ENCODE measurements around the gene GRIK1.

GRIK1 gene

DNA sequence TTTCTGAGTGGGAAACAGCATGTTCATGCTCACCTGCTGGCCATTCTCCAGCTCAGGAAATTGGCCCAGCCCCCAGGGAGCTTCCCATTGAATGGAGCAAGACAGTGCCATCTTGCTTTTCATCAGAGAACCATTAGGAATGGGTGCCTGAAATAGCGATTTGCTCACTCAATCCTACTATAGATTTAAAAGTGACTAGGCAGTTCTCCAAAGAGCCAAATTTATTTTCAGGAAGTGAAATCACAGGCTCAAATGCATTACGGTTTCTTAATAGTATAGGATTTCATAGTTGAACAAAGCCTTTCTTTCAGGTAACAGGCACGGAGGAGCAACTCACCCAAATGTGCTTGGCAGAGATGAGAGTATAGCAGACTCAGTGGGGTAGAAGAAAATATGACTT is 272.1 kb downstream of the GRIK1 start:
- TF ChIP-seq CTCF (IDR thresholded peaks at IDR 0.05; ENCODE audit: insufficient read depth, low read depth, low read length, missing control alignments) = no peak
- DNase-seq (ENCODE audit: low read depth) = no peak
- H3K4me3 ChIP-seq (ENCODE audit: low read depth, low read length) = no peak overlapping the region

- TF ChIP-seq CTCF (IDR thresholded peaks at IDR 0.05; ENCODE audit: insufficient read depth, low read depth, low read length, missing control alignments) = no peak
- no peak for DNase-seq (ENCODE audit: low read depth)
Measured at GRCh38 chr21:29664615-29665014, 275.2 kb downstream of the GRIK1 start.

DNA sequence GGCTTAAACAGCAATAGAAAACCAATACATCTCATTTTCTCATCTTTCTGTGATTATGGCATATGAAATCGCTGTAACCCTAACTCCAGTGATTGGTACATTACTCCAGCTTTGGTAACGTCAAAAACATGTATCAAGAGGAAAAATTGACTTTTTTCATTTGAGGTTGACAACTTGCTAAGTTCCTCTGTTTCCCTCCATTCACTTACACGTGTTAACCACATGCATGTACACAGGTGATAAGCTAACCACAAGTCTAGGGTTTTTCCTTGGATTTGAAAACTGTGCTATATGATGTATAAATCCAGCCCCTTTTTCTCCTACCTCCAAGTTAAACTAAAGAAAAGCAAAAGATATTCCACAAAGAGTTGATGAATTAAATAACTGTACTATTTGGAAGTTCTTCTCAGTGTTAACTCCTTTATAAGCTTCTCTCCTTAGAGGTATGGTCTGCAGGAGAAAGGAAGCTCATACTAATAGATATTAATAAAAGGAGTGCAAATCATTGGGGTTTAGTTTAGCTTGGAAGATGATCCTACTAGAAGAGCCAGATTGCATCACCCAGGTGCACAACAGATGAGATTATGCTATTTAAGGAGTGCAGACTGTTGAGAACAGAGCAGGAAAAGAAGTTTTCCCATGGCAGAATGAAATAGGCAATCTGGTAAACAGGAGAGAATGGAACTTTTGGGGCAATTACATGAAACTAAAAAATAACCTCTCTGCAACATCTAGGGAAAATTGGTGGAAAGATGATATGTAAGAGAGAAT is 277.9 kb downstream of the GRIK1 start:
- no peak for DNase-seq (ENCODE audit: low read depth)

More at GRCh38 chr21:29664615-29665014, 275.2 kb downstream of the GRIK1 start:
- no peak overlapping the region for H3K4me3 ChIP-seq (ENCODE audit: low read depth, low read length)

DNA sequence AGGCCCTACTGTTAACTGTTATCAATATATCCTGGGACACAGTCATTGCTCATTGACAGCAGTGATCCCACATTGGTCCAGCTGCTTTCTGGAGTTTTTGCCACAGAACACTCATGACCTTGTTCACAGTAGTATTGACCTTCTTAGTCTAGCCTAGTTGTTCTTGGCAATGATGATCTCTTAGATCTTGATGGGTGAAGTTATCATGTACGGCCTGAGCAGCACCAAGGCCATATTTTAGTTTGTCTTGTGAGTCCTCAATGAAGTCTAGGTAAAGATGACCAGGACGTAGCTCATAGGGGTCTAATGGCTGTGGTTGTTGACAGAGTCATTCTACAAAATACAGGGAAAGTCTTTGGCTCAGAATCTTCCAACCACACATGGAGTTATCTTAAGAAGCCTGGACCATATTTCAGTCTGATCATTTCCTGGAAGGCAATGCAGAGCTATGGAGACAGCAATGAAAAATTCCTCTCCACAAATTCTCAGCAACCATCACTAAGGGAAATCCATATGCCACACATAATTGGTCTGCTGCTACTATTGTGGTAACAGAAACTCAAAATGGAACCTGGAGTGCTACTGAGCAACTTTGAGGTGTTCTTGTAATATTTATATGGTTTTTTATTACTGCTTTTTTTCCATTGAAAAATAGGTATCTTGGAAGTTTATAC is 279.6 kb downstream of the GRIK1 start:
- H3K4me3 ChIP-seq (ENCODE audit: low read depth, low read length) = no peak overlapping the region
- TF ChIP-seq CTCF (IDR thresholded peaks at IDR 0.05; ENCODE audit: insufficient read depth, low read depth, low read length, missing control alignments) = no peak
- DNase-seq (ENCODE audit: low read depth) = no peak

More for the DNA sequence above, 277.9 kb downstream of the GRIK1 start:
- H3K4me3 ChIP-seq (ENCODE audit: low read depth, low read length) = no peak overlapping the region
- TF ChIP-seq CTCF (IDR thresholded peaks at IDR 0.05; ENCODE audit: insufficient read depth, low read depth, low read length, missing control alignments) = no peak

DNA sequence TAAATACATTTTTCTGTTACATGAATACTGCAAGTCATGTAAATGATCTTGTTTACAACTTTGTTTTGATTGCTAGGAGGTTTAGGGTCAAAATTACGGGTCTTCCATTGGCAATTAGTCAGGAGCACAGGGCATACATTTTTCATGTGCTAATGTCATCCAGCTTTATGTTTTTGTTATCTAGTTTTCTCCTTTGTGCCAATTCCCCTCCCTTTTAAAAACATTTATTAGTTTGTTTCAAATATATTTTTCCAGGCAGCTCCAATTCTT is 280.9 kb downstream of the GRIK1 start:
- no peak for DNase-seq (ENCODE audit: low read depth)
- TF ChIP-seq CTCF (IDR thresholded peaks at IDR 0.05; ENCODE audit: insufficient read depth, low read depth, low read length, missing control alignments) = no peak
- H3K4me3 ChIP-seq (ENCODE audit: low read depth, low read length) = no peak overlapping the region

GRCh38 chr21:29658177-29658933 is 281.4 kb downstream of the GRIK1 start:
- no peak overlapping the region for H3K4me3 ChIP-seq (ENCODE audit: low read depth, low read length)
- no peak for DNase-seq (ENCODE audit: low read depth)
- TF ChIP-seq CTCF (IDR thresholded peaks at IDR 0.05; ENCODE audit: insufficient read depth, low read depth, low read length, missing control alignments) = no peak

Measured in GM12865 (cell line).